HCT116 (cell line): ENCODE measurements around the gene FRMD3. TPM values are rescaled to one million over a fixed set of nuclear protein-coding genes. Genes with fewer than 3 reads are reported as not detected.

ENCODE experiments used
- ATAC-seq: fragments of 200-7000 bp; cut with Tn5 transposase; 2 replicates; pipeline ENCODE4 v1.9.1; 2020; ENCODE audit warnings: mild to moderate bottlenecking, moderate library complexity
- BruUV-seq: library from RNA; stranded (reverse); fragments of 400-500 nt; replicated peaks from 2 replicates; lab custom pipeline; 2021; lab: Mats Ljungman, UMichigan
- CTCF ChIA-PET: fragments of 300-600 bp; sonication (Branson Sonifier 250); formaldehyde crosslinking; loops from one replicate; lab custom pipeline; 2021; ENCODE audit warnings: antibody characterized with exemption; lab: Charles Lee
- POLR2A ChIA-PET: fragments of 300-600, 350-600 bp; sonication (Branson Sonifier 250); formaldehyde crosslinking; loops from one replicate; lab custom pipeline; 2021; ENCODE audit warnings: antibody characterized with exemption; lab: Charles Lee
- RAD21 ChIA-PET, 2 experiments: fragments of 300-600 bp; sonication (Branson Sonifier 250); formaldehyde crosslinking; loops; one replicate each; lab custom pipeline; 2023; ENCODE audit warnings: low total read pairs in 2 of 2; ENCODE audit not compliant: uncharacterized antibody in 2 of 2, unreplicated experiment in 2 of 2, low non-redundant PET in 1 of 2; lab: Charles Lee
- DNase-seq: peaks from one replicate; pipeline ENCODE4 v3.0.0-alpha.2; 2010; ENCODE audit warnings: low read depth, low spot score
- H2AFZ ChIP-seq: fragments of 200-600 bp; shearing (Covaris generic), sonication (generic); 2 replicates; pipeline ENCODE4 v1.6.1; 2017; ENCODE audit warnings: low read depth, mixed run types, mixed read lengths, antibody characterized with exemption, low read length; ENCODE audit not compliant: poor library complexity, severe bottlenecking
- H3K27ac ChIP-seq: 2 replicates; pipeline ENCODE4 v1.5.1; 2012; ENCODE audit warnings: low read depth, low read length
- H3K27me3 ChIP-seq: fragments of 200-600 bp; sonication (generic); 2 replicates; pipeline ENCODE4 v1.6.1; 2016; ENCODE audit warnings: mixed run types, low read length, mixed read lengths; ENCODE audit not compliant: insufficient read depth
- H3K36me3 ChIP-seq, 2 experiments: fragments of 200-500 bp in 1 of 2; fragments of 200-600 bp in 1 of 2; sonication (Bioruptor generic) in 1 of 2; sonication (generic) in 1 of 2; 2 replicates each; pipeline versions ENCODE4 v1.5.1 to v1.6.1; 2014 to 2016; ENCODE audit warnings: low read length in 2 of 2, inconsistent platforms in 1 of 2, mixed read lengths in 1 of 2, mixed run types in 1 of 2; ENCODE audit not compliant: insufficient read depth in 2 of 2, control insufficient read depth in 1 of 2
- H3K4me1 ChIP-seq, 2 experiments: fragments of 200-600 bp in 1 of 2; sonication (generic) in 1 of 2; 2 replicates each; pipeline versions ENCODE4 v1.5.1 to v1.6.1; 2012 to 2017; ENCODE audit warnings: low read length in 2 of 2, inconsistent platforms in 1 of 2, mild to moderate bottlenecking in 1 of 2, mixed read lengths in 1 of 2, mixed run types in 1 of 2, moderate library complexity in 1 of 2; ENCODE audit not compliant: insufficient read depth in 2 of 2, control insufficient read depth in 1 of 2
- H3K4me2 ChIP-seq: fragments of 200-600 bp; sonication (generic); 2 replicates; pipeline ENCODE4 v1.6.1; 2017; ENCODE audit warnings: mixed run types, low read length, mixed read lengths
- H3K4me3 ChIP-seq, 2 experiments: fragments of 200-600 bp in 1 of 2; sonication (generic) in 1 of 2; replicated peaks in 1 of 2; 2 replicates each; pipeline ENCODE4 v1.5.1; 2011 to 2016; ENCODE audit warnings: low read length in 2 of 2, control low read depth in 1 of 2, low read depth in 1 of 2, mild to moderate bottlenecking in 1 of 2, mixed read lengths in 1 of 2, mixed run types in 1 of 2
- H3K79me2 ChIP-seq: fragments of 200-600 bp; sonication (generic); 2 replicates; pipeline ENCODE4 v1.6.1; 2017; ENCODE audit warnings: mild to moderate bottlenecking, mixed run types, low read length, moderate library complexity, mixed read lengths; ENCODE audit not compliant: insufficient read depth
- H3K9ac ChIP-seq: fragments of 200-600 bp; sonication (generic); 2 replicates; pipeline ENCODE4 v1.6.1; 2016; ENCODE audit warnings: low read length, mixed read lengths
- H3K9me2 ChIP-seq: fragments of 200-600 bp; sonication (generic), shearing (Covaris generic); 2 replicates; pipeline ENCODE4 v1.6.1; 2017; ENCODE audit warnings: mixed run types, mild to moderate bottlenecking, moderate library complexity; ENCODE audit not compliant: insufficient read depth
- H3K9me3 ChIP-seq, 2 experiments: fragments of 200-500 bp in 1 of 2; fragments of 200-600 bp in 1 of 2; sonication (Bioruptor generic) in 1 of 2; sonication (generic) in 1 of 2; 2 replicates each; pipeline ENCODE4 v1.6.1; 2014 to 2017; ENCODE audit warnings: low read length in 2 of 2, mixed read lengths in 2 of 2, inconsistent platforms in 1 of 2, low read depth in 1 of 2, mild to moderate bottlenecking in 1 of 2, mixed run types in 1 of 2, moderate library complexity in 1 of 2; ENCODE audit not compliant: control insufficient read depth in 1 of 2, insufficient read depth in 1 of 2
- H4K20me1 ChIP-seq: fragments of 200-600 bp; sonication (generic), shearing (Covaris generic); 2 replicates; pipeline ENCODE4 v1.6.1; 2017; ENCODE audit warnings: mixed run types, mild to moderate bottlenecking, moderate library complexity; ENCODE audit not compliant: insufficient read depth
- CBX3 ChIP-seq: IDR thresholded peaks from 2 replicates; pipeline ENCODE4 v1.6.1; 2012; ENCODE audit warnings: low read depth
- ELF1 ChIP-seq: IDR thresholded peaks from 2 replicates; pipeline ENCODE4 v1.6.1; 2012; ENCODE audit warnings: low read depth, borderline replicate concordance
- EZH2 ChIP-seq: fragments of 200-600 bp; sonication (generic); IDR thresholded peaks from 2 replicates; pipeline ENCODE4 v1.6.1; 2017; ENCODE audit warnings: antibody characterized with exemption, mixed run types
- EZH2phosphoT487 ChIP-seq: fragments of 200-600 bp; IDR thresholded peaks from 2 replicates; pipeline ENCODE4 v1.6.1; 2018; ENCODE audit warnings: antibody characterized with exemption, borderline replicate concordance
- FOSL1 ChIP-seq: IDR thresholded peaks from 2 replicates; pipeline ENCODE4 v1.6.1; 2012; ENCODE audit warnings: low read depth
- POLR2A ChIP-seq: IDR thresholded peaks from 2 replicates; pipeline ENCODE4 v1.7.0; 2011; ENCODE audit warnings: borderline replicate concordance; ENCODE audit not compliant: insufficient read depth, insufficient read length; ENCODE audit errors: extremely low read depth
- POLR2AphosphoS5 ChIP-seq: IDR thresholded peaks from 2 replicates; pipeline ENCODE4 v1.6.1; 2011; ENCODE audit warnings: mild to moderate bottlenecking, low read depth, low read length, moderate library complexity
- RAD21 ChIP-seq: IDR thresholded peaks from 2 replicates; pipeline ENCODE4 v1.6.1; 2012; ENCODE audit warnings: low read depth, mild to moderate bottlenecking
- SIN3A ChIP-seq: IDR thresholded peaks from 2 replicates; pipeline ENCODE4 v1.6.1; 2012; ENCODE audit warnings: low read depth
- ZNF274 ChIP-seq: fragments of 200-500 bp; sonication (Bioruptor generic); IDR thresholded peaks from 2 replicates; pipeline ENCODE4 v1.6.1; 2014; ENCODE audit warnings: mild to moderate bottlenecking, low read depth, low read length, inconsistent platforms
- intact Hi-C: fragments of 100-400 bp; cut with micrococcal nuclease; formaldehyde crosslinking; loops from 2 replicates; pipeline ENCODE4 v1.10.0; 2022
- total RNA-seq: library from RNA; stranded (reverse); gene quantifications from one replicate; pipeline ENCODE4 v1.2.1, GENCODE V29; 2021; ENCODE audit not compliant: unreplicated experiment

The FRMD3 gene
- total RNA-seq, 1 experiment from 2014 or later: 0.89 TPM

DNA sequence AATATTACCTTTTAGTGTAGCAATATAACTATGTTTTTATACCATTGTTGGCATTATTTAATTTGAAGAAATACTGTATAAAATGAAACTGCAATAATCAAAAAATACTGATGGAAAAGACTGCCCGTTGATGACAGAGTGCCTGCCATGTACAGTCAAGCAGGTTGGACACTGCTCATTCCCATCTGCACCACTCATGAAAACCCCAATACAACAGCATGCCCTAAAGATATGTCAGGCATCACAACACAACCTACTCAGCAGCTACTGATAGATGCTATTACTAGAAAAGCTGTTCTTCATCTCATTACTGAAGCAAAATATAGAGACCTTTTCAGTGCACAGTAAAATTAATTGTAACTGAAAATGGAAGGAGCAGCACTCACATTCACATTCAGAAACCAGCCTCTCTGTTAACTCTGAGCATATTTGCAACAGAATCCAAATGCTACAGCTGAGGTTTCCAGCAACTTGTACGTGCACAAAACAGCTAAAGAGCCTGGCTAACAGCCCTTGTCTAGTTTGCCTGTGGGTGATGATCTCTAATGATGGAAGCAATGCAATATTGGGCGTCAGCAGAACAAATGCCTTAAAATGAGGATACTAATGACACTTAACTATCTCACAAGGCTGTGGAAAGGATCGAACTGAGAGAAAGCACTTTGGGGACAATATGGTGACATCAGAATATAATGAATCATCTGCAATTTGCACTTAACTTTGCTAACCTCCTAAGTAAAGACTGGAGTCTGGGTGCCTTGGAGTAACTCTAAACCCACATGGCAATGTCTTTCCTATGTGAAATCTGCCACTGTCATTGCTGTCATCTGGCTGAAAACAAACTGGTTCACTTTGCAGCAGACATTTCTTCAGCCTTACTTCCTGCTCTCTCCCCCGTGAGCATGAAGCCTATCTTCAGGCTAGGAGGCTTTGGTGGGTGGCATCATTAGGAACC lies 280.0 kb downstream of the FRMD3 start:
- Histone ChIP-seq H2AFZ (no peak overlapping the region), H3K36me3 (no peaks in the 10 kb centered on the region), H3K4me2 (no peak overlapping the region), H3K9me3 (no peaks in the 10 kb centered on the region), H3K9ac (no peak overlapping the region), H3K4me3 (no peak overlapping the region), H3K4me1 (no peaks in the 10 kb centered on the region), H3K79me2 (no peaks in the 10 kb centered on the region)
- no peak for ATAC-seq
- CTCF ChIA-PET: no interaction called here
- no peak for DNase-seq
- no TSS peak for BruUV-seq
- intact Hi-C loops: no loop called here
- POLR2A ChIA-PET: no interaction called here
- RAD21 ChIA-PET: no interaction called here
- TF ChIP-seq POLR2AphosphoS5 (no peak), EZH2 (no peak), SIN3A (no peak), POLR2A (no peak), EZH2phosphoT487 (no peak), ZNF274 (no peak), FOSL1 (no peak), ELF1 (no peak)
- TF ChIP-seq, all 23 proteins: peak for 0
- no peak overlapping the region for H3K27ac ChIP-seq
- H4K20me1 ChIP-seq: no peaks in the 10 kb centered on the region
- no peaks in the 10 kb centered on the region for H3K9me2 ChIP-seq
- H3K27me3 ChIP-seq: no peaks in the 10 kb centered on the region

DNA sequence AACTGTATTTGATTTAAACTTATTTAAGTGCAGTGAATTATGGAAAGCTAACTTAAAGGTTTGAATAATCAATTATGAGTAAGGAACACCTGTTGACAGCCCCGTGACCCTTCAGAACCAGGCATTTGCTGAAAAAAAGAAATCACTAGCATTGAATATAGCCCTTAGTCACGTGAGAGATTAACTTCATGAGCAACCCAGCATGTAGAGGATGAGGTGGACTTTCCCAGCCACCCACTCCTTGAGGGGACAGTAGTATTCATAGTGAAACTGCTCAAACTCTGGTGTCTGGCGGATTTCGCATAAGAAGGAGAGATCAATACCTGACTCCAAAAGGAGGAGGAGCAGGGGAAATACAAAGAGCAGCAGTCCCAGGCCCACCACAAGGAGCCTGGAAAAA lies 290.5 kb downstream of the FRMD3 start:
- no peak overlapping the region for H3K4me3 ChIP-seq
- intact Hi-C loops: no loop called here
- BruUV-seq: no TSS peak
- ATAC-seq (no peak), DNase-seq (no peak)
- H3K4me2 ChIP-seq: no peak overlapping the region
- H3K36me3 ChIP-seq: no peaks in the 10 kb centered on the region
- CTCF ChIA-PET: no interaction called here
- no peaks in the 10 kb centered on the region for H3K4me1 ChIP-seq
- no peak overlapping the region for H2AFZ ChIP-seq
- no peak for TF ChIP-seq FOSL1
- no peak for TF ChIP-seq CBX3
- TF ChIP-seq RAD21: no peak
- H3K9ac ChIP-seq: no peak overlapping the region
- H3K27ac ChIP-seq: no peak overlapping the region
- H3K9me3 ChIP-seq: no peaks in the 10 kb centered on the region
- no peaks in the 10 kb centered on the region for H3K79me2 ChIP-seq
- POLR2A ChIA-PET: no interaction called here
- H3K27me3 ChIP-seq: no peaks in the 10 kb centered on the region
- H3K9me2 ChIP-seq: no peaks in the 10 kb centered on the region
- H4K20me1 ChIP-seq: no peaks in the 10 kb centered on the region
- RAD21 ChIA-PET: no interaction called here
